Measurements from ENCODE around the gene PATL1. TPM values are rescaled to one million over a fixed set of nuclear protein-coding genes. Genes with fewer than 3 reads are reported as not detected.

The PATL1 gene
- total and polyA plus RNA-seq, 4 donors = 12.8 to 29.3 (median 26.0) TPM

GRCh38 chr11:59678118-59678812, 9.4 kb upstream of the PATL1 start:
- ATAC-seq (ENCODE audit: insufficient read depth, low FRiP score) (no peak), DNase-seq (no peak)
- Histone ChIP-seq H3K9ac (ENCODE audit: insufficient read depth in 1 of 2, low read length in 2 of 2) (no peak overlapping the region), H3K4me1 (ENCODE audit: control insufficient read depth in 5 of 5, insufficient read depth in 5 of 5, low read length in 5 of 5) (no peaks in the 10 kb centered on the region), H3K27ac (ENCODE audit: low read depth in 1 of 2, low read length in 1 of 2) (no peak overlapping the region), H3K4me3 (no peak overlapping the region), H3K36me3 (ENCODE audit: control insufficient read depth in 4 of 4, insufficient read depth in 4 of 4, low read length in 4 of 4) (no peaks in the 10 kb centered on the region), H3K27me3 (ENCODE audit: control insufficient read depth in 3 of 3, insufficient read depth in 3 of 3, low read length in 2 of 3) (no peaks in the 10 kb centered on the region), H3K9me3 (ENCODE audit: control insufficient read depth in 4 of 4, insufficient read depth in 3 of 4, low read length in 3 of 4) (no peaks in the 10 kb centered on the region)
- 90 to 91% methylated on average over 2 of the region's 2 CpGs for WGBS, 2 donors
- TF ChIP-seq CTCF (IDR thresholded peaks at IDR 0.05; ENCODE audit: control extremely low read depth, extremely low read depth) = no peak

GRCh38 chr11:59676205-59676604, 7.4 kb upstream of the PATL1 start:
- Histone ChIP-seq H3K4me1 (ENCODE audit: control insufficient read depth in 5 of 5, insufficient read depth in 5 of 5, low read length in 5 of 5) (no peaks in the 10 kb centered on the region), H3K9ac (ENCODE audit: insufficient read depth in 1 of 2, low read length in 2 of 2) (no peak overlapping the region), H3K27ac (ENCODE audit: low read depth in 1 of 2, low read length in 1 of 2) (no peak overlapping the region), H3K27me3 (ENCODE audit: control insufficient read depth in 3 of 3, insufficient read depth in 3 of 3, low read length in 2 of 3) (no peaks in the 10 kb centered on the region), H3K4me3 (no peak overlapping the region), H3K9me3 (ENCODE audit: control insufficient read depth in 4 of 4, insufficient read depth in 3 of 4, low read length in 3 of 4) (no peaks in the 10 kb centered on the region), H3K36me3 (ENCODE audit: control insufficient read depth in 4 of 4, insufficient read depth in 4 of 4, low read length in 4 of 4) (no peaks in the 10 kb centered on the region)
- no peak for TF ChIP-seq CTCF (IDR thresholded peaks at IDR 0.05; ENCODE audit: control extremely low read depth, extremely low read depth)
- 88 to 89% methylated on average over 8 of the region's 8 CpGs for WGBS, 2 donors
- DNase-seq = no peak
- no peak for ATAC-seq (ENCODE audit: insufficient read depth, low FRiP score)

GRCh38 chr11:59674291-59674690, 5.5 kb upstream of the PATL1 start:
- 75 to 83% methylated on average over 2 of the region's 2 CpGs for WGBS, 2 donors
- no peak overlapping the region for H3K9ac ChIP-seq (ENCODE audit: insufficient read depth in 1 of 2, low read length in 2 of 2)
- H3K27ac ChIP-seq (ENCODE audit: low read depth in 1 of 2, low read length in 1 of 2) = no peak overlapping the region
- ATAC-seq (ENCODE audit: insufficient read depth, low FRiP score) = no peak
- no peaks in the 10 kb centered on the region for H3K27me3 ChIP-seq (ENCODE audit: control insufficient read depth in 3 of 3, insufficient read depth in 3 of 3, low read length in 2 of 3)
- H3K4me1 ChIP-seq (ENCODE audit: control insufficient read depth in 5 of 5, insufficient read depth in 5 of 5, low read length in 5 of 5) = peaks cover 0 to 10% (median 6%) of the 10 kb centered on the region in 5 donors
- no peak for TF ChIP-seq CTCF (IDR thresholded peaks at IDR 0.05; ENCODE audit: control extremely low read depth, extremely low read depth)
- no peaks in the 10 kb centered on the region for H3K9me3 ChIP-seq (ENCODE audit: control insufficient read depth in 4 of 4, insufficient read depth in 3 of 4, low read length in 3 of 4)
- DNase-seq = no peak
- no peaks in the 10 kb centered on the region for H3K36me3 ChIP-seq (ENCODE audit: control insufficient read depth in 4 of 4, insufficient read depth in 4 of 4, low read length in 4 of 4)
- no peak overlapping the region for H3K4me3 ChIP-seq

- no peak overlapping the region for H3K9ac ChIP-seq (ENCODE audit: insufficient read depth in 1 of 2, low read length in 2 of 2)
- no peak for ATAC-seq (ENCODE audit: insufficient read depth, low FRiP score)
- H3K36me3 ChIP-seq (ENCODE audit: control insufficient read depth in 4 of 4, insufficient read depth in 4 of 4, low read length in 4 of 4) = no peaks in the 10 kb centered on the region
- no peak for TF ChIP-seq CTCF (IDR thresholded peaks at IDR 0.05; ENCODE audit: control extremely low read depth, extremely low read depth)
- WGBS, 2 donors = 98 to 99% methylated on average over 2 of the region's 2 CpGs
- H3K4me3 ChIP-seq = no peak overlapping the region
- no peak for DNase-seq
- H3K27me3 ChIP-seq (ENCODE audit: control insufficient read depth in 3 of 3, insufficient read depth in 3 of 3, low read length in 2 of 3) = no peaks in the 10 kb centered on the region
- no peak overlapping the region for H3K27ac ChIP-seq (ENCODE audit: low read depth in 1 of 2, low read length in 1 of 2)
- no peaks in the 10 kb centered on the region for H3K9me3 ChIP-seq (ENCODE audit: control insufficient read depth in 4 of 4, insufficient read depth in 3 of 4, low read length in 3 of 4)
- H3K4me1 ChIP-seq (ENCODE audit: control insufficient read depth in 5 of 5, insufficient read depth in 5 of 5, low read length in 5 of 5) = peaks cover 0 to 10% (median 6%) of the 10 kb centered on the region in 5 donors
Observed at GRCh38 chr11:59673291-59673690, 4.5 kb upstream of the PATL1 start.
